Smooth muscle cell of the brain vasculature (primary cell): ENCODE results near the gene AP3S2.
"Not testable (repeated sequence)": the region's sequence is repeated elsewhere in the genome, so short reads cannot be mapped to it uniquely, and the experiment has no call there.

Experiments
- DNase-seq: peaks from one replicate; pipeline ENCODE4 v3.0.0-alpha.2; 2012; ENCODE audit warnings: low read depth, low spot score

The AP3S2 gene

GRCh38 chr15:89903858-89904130 is 10.0 kb upstream of the AP3S2 start:
- no peak for DNase-seq

- DNase-seq, result no peak
Measured at GRCh38 chr15:89903015-89903857, 9.4 kb upstream of the AP3S2 start.

GRCh38 chr15:89900849-89901248 is 7.1 kb upstream of the AP3S2 start:
- no peak for DNase-seq

- no peak for DNase-seq
Measured at GRCh38 chr15:89899951-89900567, 6.3 kb upstream of the AP3S2 start.

GRCh38 chr15:89899295-89899945 is 5.6 kb upstream of the AP3S2 start:
- DNase-seq, result no peak

- DNase-seq, result no peak
Measured at GRCh38 chr15:89898614-89899294, 5.0 kb upstream of the AP3S2 start.

GRCh38 chr15:89898146-89898545 is 4.4 kb upstream of the AP3S2 start:
- no peak for DNase-seq

GRCh38 chr15:89893027-89893426 is 767 bp downstream of the AP3S2 start:
- DNase-seq, result no peak

- DNase-seq, result peak; percentile 28
Measured at GRCh38 chr15:89888214-89888804, 5.5 kb downstream of the AP3S2 start.

- no peak for DNase-seq
Measured at GRCh38 chr15:89885611-89886010, 8.2 kb downstream of the AP3S2 start.

GRCh38 chr15:89885179-89885578 is 8.6 kb downstream of the AP3S2 start:
- not testable (repeated sequence) for DNase-seq

GRCh38 chr15:89883518-89883917 is 10.3 kb downstream of the AP3S2 start:
- no peak for DNase-seq

- no peak for DNase-seq
Measured at GRCh38 chr15:89880727-89881126, 13.1 kb downstream of the AP3S2 start.

- no peak for DNase-seq
Measured at GRCh38 chr15:89878323-89878722, 15.5 kb downstream of the AP3S2 start.

GRCh38 chr15:89877083-89877425 is 16.7 kb downstream of the AP3S2 start:
- no peak for DNase-seq

GRCh38 chr15:89876396-89877082 is 17.3 kb downstream of the AP3S2 start:
- DNase-seq, result no peak

- no peak for DNase-seq
Measured at GRCh38 chr15:89875741-89876140, 18.1 kb downstream of the AP3S2 start.

GRCh38 chr15:89874926-89875564 is 18.7 kb downstream of the AP3S2 start:
- DNase-seq, result peak; percentile 47

GRCh38 chr15:89870688-89871288 is 23.0 kb downstream of the AP3S2 start:
- no peak for DNase-seq

- no peak for DNase-seq
Measured at GRCh38 chr15:89870006-89870405, 23.8 kb downstream of the AP3S2 start.

- not testable (repeated sequence) for DNase-seq
Measured at GRCh38 chr15:89869490-89869889, 24.3 kb downstream of the AP3S2 start.
